Liver (tissue), 9 donors: Measurements from ENCODE around the gene CRISPLD2. TPM values are rescaled to one million over a fixed set of nuclear protein-coding genes. Genes with fewer than 3 reads are reported as not detected.

Experiments
- DNase-seq: peaks from one replicate; pipeline ENCODE4 v3.0.0-alpha.2; 2017; ENCODE audit warnings: low spot score
- H3K27ac ChIP-seq, 2 donors: one replicate each; pipeline ENCODE4 v1.7.0; 2013; ENCODE audit warnings: inconsistent platforms in 2 of 2, low read length in 2 of 2, control low read depth in 1 of 2, low read depth in 1 of 2, mild to moderate bottlenecking in 1 of 2
- H3K27me3 ChIP-seq, 4 donors: one replicate each; pipeline versions ENCODE4 v1.6.1 to v1.7.0; 2013; ENCODE audit warnings: low read length in 3 of 4, inconsistent platforms in 1 of 4, mild to moderate bottlenecking in 1 of 4, moderate library complexity in 1 of 4; ENCODE audit not compliant: control insufficient read depth in 4 of 4, insufficient read depth in 4 of 4
- H3K36me3 ChIP-seq, 4 donors: one replicate each; pipeline versions ENCODE4 v1.6.1 to v1.7.0; 2013; ENCODE audit warnings: low read length in 3 of 4, mild to moderate bottlenecking in 3 of 4, low read depth in 1 of 4, moderate library complexity in 1 of 4; ENCODE audit not compliant: control insufficient read depth in 4 of 4, insufficient read depth in 3 of 4
- H3K4me1 ChIP-seq, 4 donors: one replicate each; pipeline versions ENCODE4 v1.6.1 to v1.7.0; 2013; ENCODE audit warnings: low read length in 3 of 4, mild to moderate bottlenecking in 3 of 4, moderate library complexity in 1 of 4; ENCODE audit not compliant: control insufficient read depth in 4 of 4, insufficient read depth in 4 of 4
- H3K4me3 ChIP-seq, 3 donors: one replicate each; pipeline versions ENCODE4 v1.6.1 to v1.7.0; 2013; ENCODE audit warnings: low read length in 3 of 3, control low read depth in 1 of 3, low read depth in 1 of 3, mild to moderate bottlenecking in 1 of 3
- H3K9ac ChIP-seq, 2 donors: one replicate each; pipeline ENCODE4 v1.7.0; 2013; ENCODE audit warnings: low read length in 2 of 2, mild to moderate bottlenecking in 2 of 2, moderate library complexity in 2 of 2, control low read depth in 1 of 2, low read depth in 1 of 2
- H3K9me3 ChIP-seq, 4 donors: one replicate each; pipeline versions ENCODE4 v1.6.1 to v1.7.0; 2013; ENCODE audit warnings: low read length in 3 of 4; ENCODE audit not compliant: control insufficient read depth in 4 of 4
- ATF3 ChIP-seq: IDR thresholded peaks from 2 replicates; pipeline ENCODE4 v1.6.1; 2016; ENCODE audit warnings: antibody characterized with exemption
- CTCF ChIP-seq: fragments of 150-350 bp; IDR thresholded peaks from 2 replicates; pipeline ENCODE4 v1.5.1; 2017; ENCODE audit warnings: improper control_type of control experiment, low read depth, low read length; ENCODE audit not compliant: missing input control
- EGR1 ChIP-seq, 2 donors: IDR thresholded peaks; 2 replicates each; pipeline ENCODE4 v1.6.1; 2016 to 2018; ENCODE audit warnings: antibody characterized with exemption in 2 of 2, low read depth in 2 of 2
- FOXA1 ChIP-seq: IDR thresholded peaks from 2 replicates; pipeline ENCODE4 v1.6.1; 2016; ENCODE audit warnings: antibody characterized with exemption
- FOXA2 ChIP-seq: IDR thresholded peaks from 2 replicates; pipeline ENCODE4 v1.6.1; 2016; ENCODE audit warnings: antibody characterized with exemption
- HNF4G ChIP-seq: IDR thresholded peaks from 2 replicates; pipeline ENCODE4 v1.6.1; 2016; ENCODE audit warnings: antibody characterized with exemption
- JUND ChIP-seq, 2 donors: IDR thresholded peaks; 2 replicates each; pipeline ENCODE4 v1.6.1; 2016; ENCODE audit warnings: antibody characterized with exemption in 2 of 2
- REST ChIP-seq: IDR thresholded peaks from 2 replicates; pipeline ENCODE4 v1.6.1; 2016; ENCODE audit warnings: antibody characterized with exemption, mild to moderate bottlenecking
- RXRA ChIP-seq, 2 donors: IDR thresholded peaks; 2 replicates each; pipeline ENCODE4 v1.6.1; 2017 to 2018; ENCODE audit warnings: antibody characterized with exemption in 2 of 2, mild to moderate bottlenecking in 1 of 2
- SP1 ChIP-seq: IDR thresholded peaks from 2 replicates; pipeline ENCODE4 v1.6.1; 2018; ENCODE audit warnings: antibody characterized with exemption, mild to moderate bottlenecking
- YY1 ChIP-seq: IDR thresholded peaks from 2 replicates; pipeline ENCODE4 v1.6.1; 2016; ENCODE audit warnings: antibody characterized with exemption, mild to moderate bottlenecking
- WGBS: extraction: QIAGEN DNeasy Blood & Tissue Kit; methylation state at CpG from one replicate; pipeline ENCODE4 v1.1.7; 2013; 5-methylcytosine and 5-hydroxymethylcytosine counted together
- polyA plus RNA-seq, 2 donors: library from polyadenylated mRNA; stranded (reverse) in 1 of 2; unstranded in 1 of 2; fragments of 200-250 nt in 1 of 2; fragments of >200 nt in 1 of 2; fragmentation: Nextera tagmentation in 1 of 2; extraction: Ambion mirVana in 1 of 2; gene quantifications; one replicate each; pipeline versions ENCODE4 v1.2.1 to v1.2.3, GENCODE V29; 2013 to 2015
- total RNA-seq, 2 donors: library from RNA; depleted of rRNA; stranded (reverse); fragments of >200 nt; gene quantifications; one replicate each; pipeline ENCODE4 v1.2.3, GENCODE V29; 2014
- TF ChIP-seq, protein P1 (sequence below): IDR thresholded peaks from 2 replicates; pipeline ENCODE4 v1.6.1; 2016; ENCODE audit warnings: antibody characterized with exemption
- donor health status: healthy.
- donor health status: healthy.
- donor health status: healthy.
- donor health status: healthy.
- donor health status: healthy.

CRISPLD2 gene
- total and polyA plus RNA-seq, 4 donors = 2.6 to 14.8 (median 4.1) TPM

DNA sequence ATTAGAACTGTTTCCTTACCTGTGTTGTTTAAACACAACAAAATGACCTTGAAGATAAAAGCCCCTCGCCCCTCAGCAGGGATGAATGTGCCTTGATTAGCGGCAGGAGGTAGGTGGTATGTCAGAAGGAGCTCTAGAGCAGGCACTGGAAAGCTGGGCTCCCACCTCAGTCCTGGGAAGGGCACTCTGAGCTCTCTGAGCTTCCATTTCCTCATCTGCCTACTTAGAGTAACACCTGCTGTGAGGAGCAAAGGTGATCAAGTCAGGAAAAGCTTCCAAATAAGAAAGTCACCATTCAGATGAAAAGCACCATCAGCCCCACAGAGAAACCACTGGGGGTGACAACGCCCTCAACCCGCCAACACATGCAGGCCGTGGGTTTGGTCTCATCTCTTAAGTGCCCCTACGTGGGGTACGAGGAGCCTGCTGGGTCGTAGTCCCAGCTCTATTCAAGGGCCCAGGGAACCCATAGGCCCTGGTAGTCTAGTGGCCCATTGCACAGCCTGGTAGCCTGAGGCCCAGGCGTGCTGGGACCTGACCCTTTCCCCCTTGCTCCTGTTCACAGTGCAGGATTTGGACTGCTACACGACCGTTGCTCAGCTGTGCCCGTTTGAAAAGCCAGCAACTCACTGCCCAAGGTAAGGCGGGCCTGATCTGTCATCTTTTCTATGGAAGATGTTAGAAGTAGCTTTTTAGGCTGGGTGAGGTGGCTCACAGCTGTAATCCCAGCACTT, 57.3 kb downstream of the CRISPLD2 start (continued):
- TF ChIP-seq ATF3 (no peak), CTCF (no peak), FOXA2 (no peak), HNF4G (no peak), RXRA (IDR thresholded peaks at IDR 0.05) (no peak), FOXA1 (no peak)

DNA sequence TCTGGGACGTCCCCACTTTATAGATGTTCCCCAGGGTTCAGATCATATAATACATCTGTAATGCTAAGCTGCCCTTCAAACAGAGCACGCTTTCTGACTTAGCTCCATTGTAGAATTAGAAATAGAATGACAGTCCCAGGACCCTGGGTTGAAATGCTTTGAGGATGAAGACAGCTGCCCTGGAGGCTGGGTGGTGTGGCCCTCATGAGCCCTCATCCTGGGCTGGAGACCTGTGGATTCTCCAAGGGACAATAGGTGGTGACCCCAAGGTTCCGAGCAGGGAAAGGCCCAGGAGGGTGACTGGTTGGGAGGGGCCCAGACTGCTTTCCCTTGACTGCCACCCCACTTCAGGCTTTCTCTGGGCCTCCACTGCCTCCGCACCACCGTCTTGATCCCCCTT, 59.0 kb downstream of the CRISPLD2 start:
- H3K9me3 ChIP-seq = no peaks in the 10 kb centered on the region
- H3K36me3 ChIP-seq = no peaks in the 10 kb centered on the region
- no peaks in the 10 kb centered on the region for H3K27me3 ChIP-seq
- WGBS = 93% methylated on average over 5 of the region's 5 CpGs
- H3K27ac ChIP-seq = no peak overlapping the region
- no peaks in the 10 kb centered on the region for H3K4me1 ChIP-seq
- H3K4me3 ChIP-seq = no peak overlapping the region
- no peak overlapping the region for H3K9ac ChIP-seq
- no peak for DNase-seq
- TF ChIP-seq, protein P1, sequence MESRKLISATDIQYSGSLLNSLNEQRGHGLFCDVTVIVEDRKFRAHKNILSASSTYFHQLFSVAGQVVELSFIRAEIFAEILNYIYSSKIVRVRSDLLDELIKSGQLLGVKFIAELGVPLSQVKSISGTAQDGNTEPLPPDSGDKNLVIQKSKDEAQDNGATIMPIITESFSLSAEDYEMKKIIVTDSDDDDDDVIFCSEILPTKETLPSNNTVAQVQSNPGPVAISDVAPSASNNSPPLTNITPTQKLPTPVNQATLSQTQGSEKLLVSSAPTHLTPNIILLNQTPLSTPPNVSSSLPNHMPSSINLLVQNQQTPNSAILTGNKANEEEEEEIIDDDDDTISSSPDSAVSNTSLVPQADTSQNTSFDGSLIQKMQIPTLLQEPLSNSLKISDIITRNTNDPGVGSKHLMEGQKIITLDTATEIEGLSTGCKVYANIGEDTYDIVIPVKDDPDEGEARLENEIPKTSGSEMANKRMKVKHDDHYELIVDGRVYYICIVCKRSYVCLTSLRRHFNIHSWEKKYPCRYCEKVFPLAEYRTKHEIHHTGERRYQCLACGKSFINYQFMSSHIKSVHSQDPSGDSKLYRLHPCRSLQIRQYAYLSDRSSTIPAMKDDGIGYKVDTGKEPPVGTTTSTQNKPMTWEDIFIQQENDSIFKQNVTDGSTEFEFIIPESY = no peak
- TF ChIP-seq YY1 = no peak
- no peak for TF ChIP-seq JUND (IDR thresholded peaks at IDR 0.05)
- TF ChIP-seq EGR1 (IDR thresholded peaks at IDR 0.05; ENCODE audit: low read depth in 2 of 2) = no peak

DNA sequence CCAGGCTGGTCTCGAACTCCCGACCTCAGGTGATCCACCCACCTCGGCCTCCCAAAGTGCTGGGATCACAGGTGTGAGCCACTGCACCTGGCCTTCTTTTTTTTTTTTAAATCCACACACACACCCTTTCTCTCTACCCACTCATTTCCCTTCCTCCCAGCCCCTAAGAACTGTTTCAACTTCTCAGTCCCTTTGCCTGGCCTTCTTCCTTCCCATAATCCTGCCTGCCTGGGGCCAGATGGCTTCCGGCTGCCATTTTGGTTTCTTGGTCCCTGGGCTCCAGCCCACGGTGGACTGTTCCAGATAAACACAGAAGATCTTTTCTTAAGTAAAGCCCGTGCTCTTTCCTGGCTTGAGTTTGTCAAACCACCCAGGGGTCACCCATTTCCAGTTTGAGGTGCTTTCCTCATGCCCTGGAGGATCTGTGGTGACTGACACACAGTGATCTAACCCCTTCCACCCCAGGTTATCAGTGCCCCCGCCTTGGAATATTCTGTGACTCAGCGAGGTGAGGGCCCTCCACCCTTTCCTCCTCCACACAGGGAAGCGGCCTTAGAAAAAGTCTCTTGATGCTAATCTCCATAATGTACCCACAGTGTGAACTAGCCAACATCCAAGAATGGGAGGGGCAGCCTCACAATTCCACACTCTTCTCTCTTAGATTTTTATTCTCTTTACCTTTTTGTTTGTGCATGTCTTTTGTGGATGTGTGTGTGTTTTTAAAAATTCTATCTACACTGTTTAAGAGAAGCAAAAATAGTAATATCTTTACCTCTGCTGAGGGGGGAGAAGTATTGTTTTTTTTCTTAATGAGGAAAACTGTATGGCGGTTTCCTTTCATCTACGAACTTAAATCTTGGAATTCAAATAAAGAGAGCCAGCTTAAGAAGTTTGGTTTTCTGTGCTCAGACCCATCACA, 60.0 kb downstream of the CRISPLD2 start:
- H3K27ac ChIP-seq = no peak overlapping the region

More for the DNA sequence above, 60.0 kb downstream of the CRISPLD2 start:
- Histone ChIP-seq H3K36me3 (no peaks in the 10 kb centered on the region), H3K4me1 (no peaks in the 10 kb centered on the region), H3K9ac (no peak overlapping the region), H3K9me3 (no peaks in the 10 kb centered on the region), H3K27me3 (no peaks in the 10 kb centered on the region), H3K4me3 (no peak overlapping the region)
- DNase-seq = no peak
- whole genome bisulfite sequencing = 85% methylated on average over 11 of the region's 11 CpGs
- no peak for TF ChIP-seq SP1
- TF ChIP-seq YY1 = no peak
- TF ChIP-seq FOXA1 = no peak
- TF ChIP-seq RXRA (IDR thresholded peaks at IDR 0.05) = no peak
- no peak for TF ChIP-seq REST
